DMS153 treated with DMSO at 0.1 percent for 48 hours (cell line): ENCODE results near the gene SPDYE16.
"Not testable (repeated sequence)": the region's sequence is repeated elsewhere in the genome, so short reads cannot be mapped to it uniquely, and the experiment has no call there.

Experiments
- DNase-seq: peaks from one replicate; lab custom pipeline; 2025; ENCODE audit not compliant: unreplicated experiment; lab: John Stamatoyannopoulos, UW

The SPDYE16 gene

GRCh38 chr7:76543197-76543596 lies at the start of gene SPDYE16:
TSS of gene SPDYE16 (minus strand) at chr7:76543297. CDS start at chr7:76541459, 1,838 bp downstream.
- not testable (repeated sequence) for DNase-seq

- not testable (repeated sequence) for DNase-seq
Measured at GRCh38 chr7:76592694-76593093, 49.6 kb upstream of the SPDYE16 start.

- not testable (repeated sequence) for DNase-seq
Measured at GRCh38 chr7:76591602-76592304, 48.7 kb upstream of the SPDYE16 start.

GRCh38 chr7:76591033-76591432 lies 47.9 kb upstream of the SPDYE16 start:
- DNase-seq = not testable (repeated sequence)

- not testable (repeated sequence) for DNase-seq
Measured at GRCh38 chr7:76588586-76588985, 45.5 kb upstream of the SPDYE16 start.

GRCh38 chr7:76586585-76587315 lies 43.7 kb upstream of the SPDYE16 start:
- peak; percentile 41 for DNase-seq

- DNase-seq = not testable (repeated sequence)
Measured at GRCh38 chr7:76583636-76584281, 40.7 kb upstream of the SPDYE16 start.

GRCh38 chr7:76582848-76583631 lies 39.9 kb upstream of the SPDYE16 start:
- peak; percentile 7 for DNase-seq

GRCh38 chr7:76575919-76576655 lies 33.0 kb upstream of the SPDYE16 start:
- DNase-seq = not testable (repeated sequence)

GRCh38 chr7:76575431-76575830 lies 32.3 kb upstream of the SPDYE16 start:
- not testable (repeated sequence) for DNase-seq

GRCh38 chr7:76572296-76572695 lies 29.2 kb upstream of the SPDYE16 start:
- DNase-seq = not testable (repeated sequence)

GRCh38 chr7:76570324-76570775 lies 27.3 kb upstream of the SPDYE16 start:
- not testable (repeated sequence) for DNase-seq

- DNase-seq = not testable (repeated sequence)
Measured at GRCh38 chr7:76568742-76569141, 25.6 kb upstream of the SPDYE16 start.

- not testable (repeated sequence) for DNase-seq
Measured at GRCh38 chr7:76567753-76568152, 24.7 kb upstream of the SPDYE16 start.

- DNase-seq = not testable (repeated sequence)
Measured at GRCh38 chr7:76567311-76567710, 24.2 kb upstream of the SPDYE16 start.

- DNase-seq = not testable (repeated sequence)
Measured at GRCh38 chr7:76565001-76565400, 21.9 kb upstream of the SPDYE16 start.

- not testable (repeated sequence) for DNase-seq
Measured at GRCh38 chr7:76561342-76561741, 18.2 kb upstream of the SPDYE16 start.

GRCh38 chr7:76560157-76560556 lies 17.1 kb upstream of the SPDYE16 start:
- not testable (repeated sequence) for DNase-seq

GRCh38 chr7:76559685-76560084 lies 16.6 kb upstream of the SPDYE16 start:
- DNase-seq = not testable (repeated sequence)

- not testable (repeated sequence) for DNase-seq
Measured at GRCh38 chr7:76551992-76552391, 8.9 kb upstream of the SPDYE16 start.
